Measurements from ENCODE around the gene DCP1A.

DNA sequence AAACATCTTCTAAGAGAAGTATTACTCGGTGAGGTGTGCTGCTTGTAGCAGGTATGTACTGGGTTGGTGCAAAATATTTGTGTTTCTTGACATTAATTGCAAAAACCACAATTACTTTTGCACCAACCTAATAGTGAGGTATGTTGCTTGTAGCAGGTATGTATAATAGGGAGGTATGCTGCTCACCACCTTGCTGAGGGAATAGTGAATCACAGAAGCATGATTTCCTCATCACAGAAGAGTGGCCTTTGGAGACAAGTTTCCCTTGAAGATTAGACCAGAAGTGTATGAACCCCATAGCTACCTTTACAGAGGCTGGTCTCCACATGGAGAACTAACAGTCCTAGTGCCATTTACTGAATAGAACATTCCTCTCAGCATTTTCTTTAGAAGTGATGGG is 15.5 kb downstream of the DCP1A start:
- TF ChIP-seq POLR2A (IDR thresholded peaks at IDR 0.05; ENCODE audit: low read depth, low read length), result no peak
- no peak for TF ChIP-seq POLR2AphosphoS5 (IDR thresholded peaks at IDR 0.05; ENCODE audit: low read depth, low read length)
